Stimulated activated CD4-positive, alpha-beta T cell treated with anti-CD3 and anti-CD28 coated beads, TNF-alpha, amount 100 ng/mL, for 1 hour (primary cell): ENCODE measurements around the gene HAVCR1.

Experiments
- DNase-seq, 3 donors: peaks; one replicate each; pipeline ENCODE4 v3.0.0-alpha.2; 2020; ENCODE audit warnings: low read depth in 3 of 3, low spot score in 1 of 3

HAVCR1 gene

GRCh38 chr5:157004893-157005551, 53.9 kb downstream of the HAVCR1 start:
- no peak for DNase-seq

- DNase-seq = no peak
Measured at GRCh38 chr5:156991714-156992113, 67.2 kb downstream of the HAVCR1 start.

- DNase-seq = no peak
Measured at GRCh38 chr5:156984064-156984463, 74.9 kb downstream of the HAVCR1 start.

- no peak for DNase-seq
Measured at GRCh38 chr5:156981481-156981880, 77.4 kb downstream of the HAVCR1 start.
